Activated naive CD4-positive, alpha-beta T cell treated with anti-CD3 and anti-CD28 coated beads, Interleukin-2, amount 10 ng/mL, durations not matched to agents 7 days and 5 days (primary cell): ENCODE measurements around the gene GPR155.
"Not testable (repeated sequence)": the region's sequence is repeated elsewhere in the genome, so short reads cannot be mapped to it uniquely, and the experiment has no call there.

Source experiments
- CTCF ChIA-PET: fragments of 350-600 bp; sonication (Branson Sonifier 250); formaldehyde crosslinking; loops from one replicate; lab custom pipeline; 2021; ENCODE audit warnings: antibody characterized with exemption; lab: Charles Lee
- DNase-seq: peaks from one replicate; pipeline ENCODE4 v3.0.0-alpha.2; 2020
- H3K27ac Mint-ChIP-seq: one replicate; pipeline ENCODE4 v1.8.0; 2021; ENCODE audit warnings: mild to moderate bottlenecking, moderate library complexity, mixed read lengths
- H3K27me3 Mint-ChIP-seq: one replicate; pipeline ENCODE4 v1.8.0; 2021; ENCODE audit warnings: mild to moderate bottlenecking, mixed read lengths
- H3K36me3 Mint-ChIP-seq: one replicate; pipeline ENCODE4 v1.8.0; 2021; ENCODE audit warnings: mixed read lengths
- H3K4me1 Mint-ChIP-seq: one replicate; pipeline ENCODE4 v1.8.0; 2021; ENCODE audit warnings: mixed read lengths
- H3K4me3 Mint-ChIP-seq: one replicate; pipeline ENCODE4 v1.8.0; 2021; ENCODE audit warnings: mild to moderate bottlenecking, moderate library complexity, mixed read lengths
- H3K9me3 Mint-ChIP-seq: one replicate; pipeline ENCODE4 v1.8.0; 2021; ENCODE audit warnings: mixed read lengths

GPR155 gene

DNA sequence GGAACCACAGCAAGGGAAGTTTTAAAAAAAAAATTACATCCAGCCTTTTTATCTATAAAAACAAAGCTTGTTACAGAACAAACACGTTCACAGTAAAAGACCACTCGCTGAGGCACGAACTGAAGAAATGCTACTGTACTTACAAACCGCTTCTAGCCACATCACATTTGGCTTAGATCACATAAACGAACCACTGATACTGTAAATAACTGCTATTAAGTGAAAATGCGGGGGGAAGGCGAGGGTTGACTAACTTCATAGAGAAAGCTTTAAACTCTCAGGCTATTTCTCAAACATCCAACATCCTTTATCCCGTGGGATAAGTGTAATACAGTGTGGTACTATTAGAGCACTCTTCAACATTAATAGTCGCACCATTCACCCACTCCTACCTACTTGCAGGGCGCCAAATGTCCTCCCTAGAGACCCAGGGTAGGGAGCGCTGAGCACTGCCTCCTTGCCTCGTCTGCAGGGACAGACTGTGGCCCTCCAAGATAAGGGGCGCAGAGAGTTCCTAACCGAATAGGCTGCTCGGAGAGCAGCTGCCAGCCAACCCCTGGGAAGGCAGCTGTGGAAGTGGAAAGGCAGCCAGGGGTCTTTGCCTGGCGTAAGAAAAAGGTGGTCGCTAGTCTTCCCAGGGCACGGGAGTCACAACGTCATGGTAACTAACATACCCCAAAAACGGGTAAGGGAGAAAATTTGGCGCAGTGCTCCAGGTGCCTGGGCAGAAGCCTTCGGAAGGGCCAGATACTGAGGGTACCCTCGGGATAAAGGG, 854 bp downstream of the GPR155 start:
- Mint-ChIP-seq H3K27ac (peak overlapping the region; percentile 88), H3K27me3 (no peaks in the 10 kb centered on the region), H3K4me1 (peaks cover 68% of the 10 kb centered on the region), H3K4me3 (peak overlapping the region; percentile 91), H3K9me3 (no peaks in the 10 kb centered on the region), H3K36me3 (peaks cover 34% of the 10 kb centered on the region)
- CTCF ChIA-PET, result interaction anchor here (0.6 to 1.8 kb wide), 9 partner anchors 9 to 61 kb away, joined by 3 to 7 read pairs (median 4); no protein-coding TSS in a partner anchor
- peak; percentile 53 for DNase-seq

DNA sequence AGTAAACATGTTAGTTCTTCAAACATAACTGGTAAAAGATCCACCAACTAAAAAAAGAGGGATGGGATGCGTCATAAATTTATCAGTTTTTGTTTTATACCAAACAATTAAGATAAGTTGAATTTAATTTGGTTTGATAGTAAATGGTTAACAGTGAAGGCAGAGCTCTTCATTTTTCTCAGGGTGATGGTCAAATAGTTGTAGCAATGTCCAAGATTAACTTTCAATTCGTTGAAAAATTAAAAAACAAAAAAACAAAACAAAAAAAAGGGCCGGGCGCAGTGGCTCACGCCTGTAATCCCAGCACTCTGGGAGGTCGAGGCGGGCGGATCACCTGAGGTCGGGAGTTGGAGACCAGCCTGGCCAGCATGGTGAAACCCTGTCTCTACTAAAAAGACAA, 1.8 kb downstream of the GPR155 start:
- Mint-ChIP-seq H3K27ac (peak overlapping the region; percentile 88), H3K4me1 (peaks cover 63% of the 10 kb centered on the region), H3K4me3 (peak overlapping the region; percentile 91), H3K36me3 (peaks cover 35% of the 10 kb centered on the region)
- not testable (repeated sequence) for H3K9me3 Mint-ChIP-seq, H3K27me3 Mint-ChIP-seq, DNase-seq
- CTCF ChIA-PET, result interaction anchor here (0.6 to 2.2 kb wide), 6 partner anchors 9 to 1625 kb away, joined by 3 to 11 read pairs (median 3); no protein-coding TSS in a partner anchor

DNA sequence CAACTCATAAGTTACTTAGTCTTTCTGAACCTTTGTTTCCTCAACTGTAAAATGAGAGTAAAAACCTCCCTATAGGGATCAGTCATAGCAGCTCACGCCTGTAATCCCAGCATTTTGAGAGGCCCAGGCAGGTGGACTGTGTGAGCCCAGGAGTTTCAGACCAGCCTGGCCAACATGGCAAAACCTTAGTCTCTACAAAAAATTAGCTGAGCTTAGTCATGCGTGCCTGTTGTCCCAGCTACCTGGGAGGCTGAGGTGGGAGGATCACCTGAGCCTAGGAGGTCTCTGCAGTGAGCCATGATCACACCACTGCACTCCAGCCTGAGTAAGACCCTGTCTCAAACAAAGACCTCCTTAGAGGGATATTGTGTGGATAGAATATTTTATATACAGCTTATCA, 2.3 kb downstream of the GPR155 start:
- DNase-seq, result no peak
- H3K4me3 Mint-ChIP-seq, result peak overlapping the region; percentile 91
- CTCF ChIA-PET, result interaction anchor here (0.7 to 2.2 kb wide), 7 partner anchors 9 to 120 kb away, joined by 3 to 11 read pairs (median 3); no protein-coding TSS in a partner anchor
- H3K36me3 Mint-ChIP-seq, result peaks cover 40% of the 10 kb centered on the region
- H3K9me3 Mint-ChIP-seq, result no peaks in the 10 kb centered on the region
- no peak overlapping the region for H3K27ac Mint-ChIP-seq
- peaks cover 58% of the 10 kb centered on the region for H3K4me1 Mint-ChIP-seq
- H3K27me3 Mint-ChIP-seq, result no peaks in the 10 kb centered on the region

DNA sequence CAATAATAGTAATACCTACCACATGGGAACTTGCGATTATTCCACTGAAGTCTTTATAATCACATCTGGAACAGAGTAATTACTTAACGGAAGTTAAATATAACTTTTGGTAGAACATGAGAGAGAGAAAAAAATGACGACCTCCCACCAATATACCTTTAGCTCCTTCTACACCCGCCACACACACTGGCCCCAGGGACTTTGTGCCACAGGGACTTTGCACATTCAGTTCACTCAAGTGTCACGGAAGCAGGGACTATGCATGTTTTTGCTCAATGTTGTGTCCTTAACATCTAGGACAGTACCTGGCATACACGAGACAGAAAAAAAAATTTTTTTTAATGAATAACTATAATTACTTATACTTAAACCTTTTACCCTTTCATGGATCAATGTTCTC, 4.0 kb downstream of the GPR155 start:
- CTCF ChIA-PET, result interaction anchor here (2.2 kb wide), 1 partner anchor 20 kb away, joined by 11 read pairs; no protein-coding TSS in a partner anchor
- DNase-seq, result no peak
- H3K27me3 Mint-ChIP-seq, result no peaks in the 10 kb centered on the region
- H3K4me3 Mint-ChIP-seq, result no peak overlapping the region
- H3K4me1 Mint-ChIP-seq, result peaks cover 43% of the 10 kb centered on the region
- H3K27ac Mint-ChIP-seq, result no peak overlapping the region
- no peaks in the 10 kb centered on the region for H3K9me3 Mint-ChIP-seq
- H3K36me3 Mint-ChIP-seq, result peaks cover 56% of the 10 kb centered on the region

DNA sequence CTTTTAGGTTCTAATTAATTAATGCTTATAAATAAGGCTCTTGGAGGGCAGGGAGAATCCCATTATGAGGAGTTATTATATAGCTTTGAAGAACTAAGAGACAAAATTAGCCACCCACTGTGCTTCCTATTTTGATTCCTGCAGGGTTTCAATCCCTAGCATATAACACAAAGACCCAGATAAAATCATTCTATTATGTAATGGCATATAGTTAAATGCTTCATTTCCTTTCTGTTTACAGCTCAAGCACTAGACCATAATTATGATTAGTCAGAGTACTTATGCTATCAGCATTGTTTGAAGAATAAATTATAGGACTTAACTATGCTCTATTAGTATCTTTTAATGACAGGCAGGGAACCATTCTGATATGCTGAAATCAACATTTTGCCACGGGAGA, 9.1 kb downstream of the GPR155 start:
- Mint-ChIP-seq H3K36me3 (peaks cover 59% of the 10 kb centered on the region), H3K27ac (no peak overlapping the region), H3K9me3 (no peaks in the 10 kb centered on the region), H3K27me3 (no peaks in the 10 kb centered on the region), H3K4me1 (peaks cover 12% of the 10 kb centered on the region), H3K4me3 (no peak overlapping the region)
- DNase-seq, result no peak
- CTCF ChIA-PET, result interaction anchor here (0.9 to 1.4 kb wide), 3 partner anchors 15 to 211 kb away, joined by 3 to 4 read pairs (median 3); no protein-coding TSS in a partner anchor

DNA sequence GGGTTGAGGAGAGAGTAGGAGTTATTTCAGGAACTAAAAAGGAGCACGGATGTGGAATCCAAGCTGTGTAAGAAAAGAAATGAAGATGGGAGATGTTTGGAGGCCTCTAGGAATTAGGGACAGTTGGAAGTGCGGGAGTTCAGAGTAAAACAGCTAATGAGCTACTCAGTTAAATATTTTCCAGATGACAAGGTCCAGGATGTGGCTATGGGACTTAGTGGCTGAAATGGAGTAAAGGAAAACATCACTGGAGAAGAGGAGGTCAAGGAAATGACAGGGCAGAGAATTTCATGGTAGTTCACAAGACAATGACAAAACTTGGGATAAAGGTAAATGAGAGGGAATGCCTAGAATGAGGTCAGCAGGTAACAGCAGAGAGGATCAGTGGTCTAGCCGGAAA, 13.0 kb downstream of the GPR155 start:
- Mint-ChIP-seq H3K9me3 (no peaks in the 10 kb centered on the region), H3K36me3 (peaks cover 40% of the 10 kb centered on the region), H3K27ac (no peak overlapping the region), H3K27me3 (no peaks in the 10 kb centered on the region), H3K4me1 (peaks cover 3% of the 10 kb centered on the region), H3K4me3 (no peak overlapping the region)
- CTCF ChIA-PET, result interaction anchor here (1.0 to 2.3 kb wide), 6 partner anchors 11 to 215 kb away, joined by 3 to 8 read pairs (median 5); partner anchors contain the start of gene GPR155
- DNase-seq, result no peak

DNA sequence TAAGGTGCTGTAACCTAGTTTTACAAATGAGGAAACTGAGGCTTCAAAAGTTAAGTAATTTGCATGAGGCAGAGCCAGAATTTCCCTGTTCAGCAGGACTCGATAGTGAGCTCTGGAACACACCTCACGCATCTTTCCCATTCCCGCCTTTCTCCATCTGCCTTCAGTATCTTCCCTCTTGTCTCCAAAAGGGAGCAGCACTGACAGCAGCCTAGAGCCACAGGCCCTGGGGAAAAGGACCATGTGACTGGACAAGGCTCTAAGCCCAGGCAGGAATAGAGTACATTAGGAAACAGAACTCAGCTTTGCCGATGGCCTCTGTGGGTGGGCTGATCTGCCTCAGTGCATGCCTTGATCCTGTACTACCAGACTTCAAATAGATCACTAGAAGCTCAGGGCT, 21.5 kb downstream of the GPR155 start:
- no peak for DNase-seq
- Mint-ChIP-seq H3K27ac (no peak overlapping the region), H3K4me3 (no peak overlapping the region), H3K9me3 (no peaks in the 10 kb centered on the region), H3K27me3 (no peaks in the 10 kb centered on the region), H3K4me1 (peaks cover under 1% of the 10 kb centered on the region), H3K36me3 (peaks cover 48% of the 10 kb centered on the region)
- CTCF ChIA-PET, result interaction anchor here (1.0 to 1.4 kb wide), 3 partner anchors 20 to 100 kb away, joined by 3 to 6 read pairs (median 3); no protein-coding TSS in a partner anchor

- no peaks in the 10 kb centered on the region for H3K27me3 Mint-ChIP-seq
- H3K4me3 Mint-ChIP-seq, result no peak overlapping the region
- H3K9me3 Mint-ChIP-seq, result no peaks in the 10 kb centered on the region
- DNase-seq, result no peak
- CTCF ChIA-PET, result interaction anchor here (0.9 to 6.6 kb wide), 9 partner anchors 8 to 237 kb away, joined by 3 to 132 read pairs (median 6); no protein-coding TSS in a partner anchor
- peaks cover 45% of the 10 kb centered on the region for H3K36me3 Mint-ChIP-seq
- no peak overlapping the region for H3K27ac Mint-ChIP-seq
- no peaks in the 10 kb centered on the region for H3K4me1 Mint-ChIP-seq
Observed at GRCh38 chr2:174461221-174461620, 25.6 kb downstream of the GPR155 start.

DNA sequence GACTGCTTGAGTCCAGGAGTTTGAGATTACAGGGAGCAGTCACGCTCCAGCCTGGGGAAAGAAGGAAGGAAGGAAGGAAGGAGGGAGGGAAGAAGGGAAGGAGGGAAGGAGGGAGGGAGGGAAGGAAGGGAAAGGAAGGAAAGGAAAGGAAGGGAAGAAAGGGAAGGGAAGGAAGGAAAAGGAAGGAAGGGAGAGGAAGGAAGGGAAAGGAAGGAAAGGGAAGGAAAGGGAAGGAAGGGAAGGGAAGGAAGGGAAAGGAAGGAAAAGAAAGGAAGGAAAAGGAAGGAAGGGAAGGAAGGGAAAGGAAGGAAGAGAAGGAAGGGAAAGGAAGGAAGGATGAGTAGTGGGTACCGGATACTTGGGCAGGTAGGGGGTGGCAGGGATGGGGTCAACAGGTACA, 32.3 kb downstream of the GPR155 start:
- Mint-ChIP-seq H3K9me3 (no peaks in the 10 kb centered on the region), H3K27ac (no peak overlapping the region), H3K4me3 (no peak overlapping the region), H3K4me1 (peaks cover 8% of the 10 kb centered on the region), H3K36me3 (peaks cover 50% of the 10 kb centered on the region), H3K27me3 (no peaks in the 10 kb centered on the region)
- no peak for DNase-seq
- CTCF ChIA-PET, result no interaction called here

DNA sequence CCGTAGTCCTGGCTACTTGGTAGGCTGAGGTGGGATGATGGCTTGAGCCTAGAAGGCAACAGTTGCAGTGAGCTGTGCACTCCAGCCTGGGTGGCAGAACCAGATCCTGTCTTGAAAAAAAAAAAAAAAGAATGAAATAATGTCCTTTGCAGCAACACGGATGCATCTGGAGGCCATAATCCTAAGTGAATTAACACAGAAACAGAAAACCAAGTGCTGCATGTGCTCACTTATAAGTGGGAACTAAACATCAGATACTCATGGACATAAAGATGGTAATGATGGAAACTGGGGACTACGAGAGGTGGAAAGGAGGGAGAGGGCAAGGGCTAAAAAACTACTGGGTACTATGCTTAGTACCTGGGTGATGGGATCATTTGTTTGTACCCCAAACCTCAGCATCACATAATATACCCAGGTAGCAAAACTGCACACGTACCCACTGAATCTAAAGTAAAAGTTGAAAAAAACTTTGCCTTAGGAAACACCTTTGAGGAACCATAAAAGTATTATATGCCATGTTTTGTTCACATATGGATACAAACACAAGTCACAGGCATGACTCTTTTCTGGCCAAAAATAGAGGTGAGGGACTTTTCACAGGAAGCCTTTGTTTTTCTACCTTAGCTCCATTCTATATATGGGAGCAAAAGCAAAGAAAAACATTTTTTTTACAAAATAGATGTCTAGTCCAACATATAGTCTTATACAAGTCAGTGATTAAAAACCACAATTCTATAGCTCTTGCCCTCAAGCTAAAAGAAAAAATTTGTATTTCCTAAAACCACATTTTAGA, 36.6 kb downstream of the GPR155 start:
- CTCF ChIA-PET, result interaction anchor here (1.7 kb wide), 1 partner anchor 12 kb away, joined by 3 read pairs; no protein-coding TSS in a partner anchor
- Mint-ChIP-seq H3K27me3 (no peaks in the 10 kb centered on the region), H3K9me3 (no peaks in the 10 kb centered on the region), H3K4me3 (no peak overlapping the region), H3K4me1 (peaks cover 8% of the 10 kb centered on the region), H3K36me3 (peaks cover 51% of the 10 kb centered on the region), H3K27ac (peak overlapping the region; percentile 47)
- DNase-seq, result no peak

DNA sequence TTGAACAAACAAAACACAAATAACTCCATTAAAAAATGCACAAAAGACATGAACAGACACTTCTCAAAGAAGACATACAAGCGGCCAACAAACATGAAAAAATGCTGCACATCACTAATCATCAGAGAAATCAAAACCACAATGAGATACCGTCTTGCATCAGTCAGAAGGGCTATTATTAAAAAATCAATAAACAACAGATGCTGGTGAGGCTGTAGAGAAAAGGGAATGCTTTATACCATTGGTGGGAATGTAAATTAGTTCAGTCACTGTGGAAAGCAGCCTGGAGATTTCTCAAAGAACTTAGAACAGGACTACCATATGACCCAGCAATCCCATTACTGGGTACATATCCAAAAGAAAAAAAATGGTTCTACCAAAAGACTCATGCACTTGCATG, 37.8 kb downstream of the GPR155 start:
- DNase-seq, result no peak
- Mint-ChIP-seq H3K9me3 (no peaks in the 10 kb centered on the region), H3K4me1 (peaks cover 8% of the 10 kb centered on the region), H3K27me3 (no peaks in the 10 kb centered on the region), H3K27ac (no peak overlapping the region), H3K36me3 (peaks cover 50% of the 10 kb centered on the region), H3K4me3 (no peak overlapping the region)
- CTCF ChIA-PET, result no interaction called here

DNA sequence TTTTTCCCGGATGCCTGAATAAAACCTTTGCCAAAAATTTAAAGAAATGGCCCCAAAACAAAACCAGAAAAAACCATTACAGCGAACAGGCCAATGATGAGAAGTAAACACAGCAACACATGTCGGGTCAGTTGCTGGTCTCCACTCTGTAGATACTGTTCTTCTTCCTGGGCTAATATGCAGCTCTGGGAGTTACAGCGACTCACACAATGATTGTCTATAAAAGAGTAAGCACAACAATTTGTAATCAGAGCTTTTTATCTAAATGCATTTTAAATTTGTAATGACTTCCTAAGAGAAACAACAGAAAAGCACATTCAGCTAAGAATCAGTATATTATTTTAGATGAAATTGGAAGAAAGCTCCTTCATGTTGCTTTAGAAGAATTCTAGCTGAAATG, 40.3 kb downstream of the GPR155 start:
- H3K36me3 Mint-ChIP-seq, result peaks cover 44% of the 10 kb centered on the region
- no peaks in the 10 kb centered on the region for H3K27me3 Mint-ChIP-seq
- no peak overlapping the region for H3K27ac Mint-ChIP-seq
- peaks cover 8% of the 10 kb centered on the region for H3K4me1 Mint-ChIP-seq
- H3K9me3 Mint-ChIP-seq, result no peaks in the 10 kb centered on the region
- no peak overlapping the region for H3K4me3 Mint-ChIP-seq
- CTCF ChIA-PET, result interaction anchor here (0.7 to 1.7 kb wide), 4 partner anchors 17 to 258 kb away, joined by 3 to 5 read pairs (median 4); no protein-coding TSS in a partner anchor
- no peak for DNase-seq

GRCh38 chr2:174445248-174445647, 41.6 kb downstream of the GPR155 start:
- Mint-ChIP-seq H3K9me3 (no peaks in the 10 kb centered on the region), H3K27ac (no peak overlapping the region), H3K27me3 (no peaks in the 10 kb centered on the region), H3K36me3 (peaks cover 47% of the 10 kb centered on the region), H3K4me1 (peaks cover 3% of the 10 kb centered on the region), H3K4me3 (no peak overlapping the region)
- DNase-seq, result no peak
- CTCF ChIA-PET, result no interaction called here

GRCh38 chr2:174444761-174445160, 42.1 kb downstream of the GPR155 start:
- Mint-ChIP-seq H3K27ac (no peak overlapping the region), H3K9me3 (no peaks in the 10 kb centered on the region), H3K4me3 (no peak overlapping the region), H3K4me1 (no peaks in the 10 kb centered on the region), H3K36me3 (peaks cover 46% of the 10 kb centered on the region), H3K27me3 (no peaks in the 10 kb centered on the region)
- no peak for DNase-seq
- CTCF ChIA-PET, result no interaction called here
